K562 (cell line): ENCODE results near the gene TXNIP. TPM values are rescaled to one million over a fixed set of nuclear protein-coding genes. Genes with fewer than 3 reads are reported as not detected.

ENCODE experiments used
- BRD4 ChIP-seq: fragments of 200-600 bp; sonication (generic); IDR thresholded peaks from 2 replicates; pipeline ENCODE4 v1.6.1; 2017; ENCODE audit warnings: inconsistent platforms
- C11orf30 ChIP-seq: fragments of 450-650 bp; IDR thresholded peaks from 2 replicates; pipeline ENCODE4 v1.6.1; 2016; ENCODE audit warnings: low read depth, mild to moderate bottlenecking
- CREM ChIP-seq: IDR thresholded peaks from 2 replicates; pipeline ENCODE4 v1.6.1; 2014; ENCODE audit warnings: antibody characterized with exemption, low read depth
- ESRRA ChIP-seq: fragments of 450-650 bp; IDR thresholded peaks from 2 replicates; pipeline ENCODE4 v1.6.1; 2014; ENCODE audit warnings: low read depth, mild to moderate bottlenecking, moderate library complexity, borderline replicate concordance
- HEY1 ChIP-seq: fragments of 250-450 bp; sonication (Bioruptor Pico); IDR thresholded peaks from 2 replicates; pipeline ENCODE4 v1.5.0; 2020; ENCODE audit warnings: mild to moderate bottlenecking, moderate library complexity, borderline replicate concordance
- KDM4B ChIP-seq, 2 experiments: fragments of 450-650 bp in 1 of 2; sonication (generic) in 1 of 2; IDR thresholded peaks; 2 replicates each; pipeline ENCODE4 v1.6.1; 2016 to 2017; ENCODE audit warnings: borderline replicate concordance in 2 of 2, antibody characterized with exemption in 1 of 2, low read depth in 1 of 2, mild to moderate bottlenecking in 1 of 2
- MCM5 ChIP-seq: fragments of 450-650 bp; IDR thresholded peaks from 2 replicates; pipeline ENCODE4 v1.6.1; 2016; ENCODE audit warnings: low read depth
- MEIS2 ChIP-seq: fragments of 450-650 bp; IDR thresholded peaks from 2 replicates; pipeline ENCODE4 v1.6.1; 2014; ENCODE audit warnings: mild to moderate bottlenecking; ENCODE audit not compliant: partially characterized antibody
- MTA3 ChIP-seq: fragments of 450-650 bp; formaldehyde crosslinking; IDR thresholded peaks from 2 replicates; pipeline ENCODE4 v1.6.1; 2017; ENCODE audit warnings: mild to moderate bottlenecking, borderline replicate concordance
- MTF1 ChIP-seq: fragments of 250-450 bp; sonication (Bioruptor Pico); IDR thresholded peaks from 2 replicates; pipeline ENCODE4 v1.9.0; 2021; ENCODE audit warnings: moderate library complexity, mild to moderate bottlenecking, inconsistent platforms, borderline replicate concordance
- MYC ChIP-seq, 2 experiments: fragments of 250-450 bp in 1 of 2; sonication (Bioruptor Pico) in 1 of 2; IDR thresholded peaks; 2 replicates each; pipeline versions ENCODE4 v1.5.1 to v1.6.1; 2012 to 2021; ENCODE audit warnings: low read depth in 2 of 2, borderline replicate concordance in 1 of 2, improper control_type of control experiment in 1 of 2, low read length in 1 of 2, mild to moderate bottlenecking in 1 of 2, moderate library complexity in 1 of 2
- POLR2H ChIP-seq: IDR thresholded peaks from 2 replicates; pipeline ENCODE4 v1.6.1; 2016; ENCODE audit warnings: missing genetic modification characterization, low read depth, mild to moderate bottlenecking, control low read depth, missing compliant biosample characterization, moderate library complexity
- PTTG1 ChIP-seq: fragments of 450-650 bp; IDR thresholded peaks from 2 replicates; pipeline ENCODE4 v1.6.1; 2016; ENCODE audit warnings: low read depth, mild to moderate bottlenecking, missing genetic modification characterization, missing compliant biosample characterization
- RNF219 ChIP-seq: fragments of 250-450 bp; sonication (Bioruptor Pico); IDR thresholded peaks from 2 replicates; pipeline ENCODE4 v1.5.0; 2022; ENCODE audit warnings: mild to moderate bottlenecking
- SOX6 ChIP-seq: fragments of 450-650 bp; IDR thresholded peaks from 2 replicates; pipeline ENCODE4 v1.6.1; 2014; ENCODE audit warnings: mild to moderate bottlenecking
- SPI1 ChIP-seq: IDR thresholded peaks from 2 replicates; pipeline ENCODE4 v1.6.1; 2011; ENCODE audit warnings: low read depth, low read length, control low read depth, borderline replicate concordance
- TSC22D4 ChIP-seq: fragments of 450-650 bp; IDR thresholded peaks from 2 replicates; pipeline ENCODE4 v1.6.1; 2016; ENCODE audit warnings: missing genetic modification characterization, missing biosample characterization, control low read depth
- ZNF23 ChIP-seq: fragments of 250-450 bp; sonication (Bioruptor Pico); IDR thresholded peaks from 2 replicates; pipeline ENCODE4 v1.4.0; 2020; ENCODE audit warnings: mild to moderate bottlenecking
- polyA plus RNA-seq, 8 experiments: library from polyadenylated mRNA; depleted of rRNA in 4 of 8; stranded (reverse) in 5 of 8; unstranded in 3 of 8; fragments of >200 nt; fragmentation: Nextera tagmentation in 2 of 8; fragmentation: Illumina TruSeq in 1 of 8; extraction: Ambion mirVana in 2 of 8; extraction: Trizol in 1 of 8; gene quantifications; 2 replicates each; pipeline versions ENCODE4 v1.2.1 to v1.2.3, GENCODE V29; 2011 to 2014; ENCODE audit warnings: inconsistent platforms in 1 of 8, missing spikeins in 1 of 8
- total RNA-seq, 7 experiments: library from RNA; depleted of rRNA in 6 of 7; stranded (reverse); fragments of >200 nt in 6 of 7; fragmentation: Illumina TruSeq in 2 of 7; extraction: Trizol in 2 of 7; gene quantifications; 2 replicates each; pipeline versions ENCODE4 v1.2.1 to v1.2.3, GENCODE V29; 2011 to 2021; ENCODE audit warnings: low replicate concordance in 1 of 7
- TF ChIP-seq, protein P1 (sequence below): fragments of 450-650 bp; IDR thresholded peaks from 2 replicates; pipeline ENCODE4 v1.6.1; 2017; ENCODE audit warnings: antibody characterized with exemption
- TF ChIP-seq, protein P2 (sequence below): sonication (generic); formaldehyde crosslinking; IDR thresholded peaks from 2 replicates; pipeline ENCODE4 v1.8.1; 2022; ENCODE audit warnings: missing genetic modification reagents
- TF ChIP-seq, protein P3 (sequence below): sonication (generic); formaldehyde crosslinking; IDR thresholded peaks from 2 replicates; pipeline ENCODE4 v1.8.0; 2022; ENCODE audit warnings: mild to moderate bottlenecking, low read depth, missing genetic modification reagents

The TXNIP gene
- total and polyA plus RNA-seq, 9 of the 15 experiments (the other 6 are each of a cell fraction or from before 2014, with no cell fraction given): 120 to 499 (median 257) TPM

DNA sequence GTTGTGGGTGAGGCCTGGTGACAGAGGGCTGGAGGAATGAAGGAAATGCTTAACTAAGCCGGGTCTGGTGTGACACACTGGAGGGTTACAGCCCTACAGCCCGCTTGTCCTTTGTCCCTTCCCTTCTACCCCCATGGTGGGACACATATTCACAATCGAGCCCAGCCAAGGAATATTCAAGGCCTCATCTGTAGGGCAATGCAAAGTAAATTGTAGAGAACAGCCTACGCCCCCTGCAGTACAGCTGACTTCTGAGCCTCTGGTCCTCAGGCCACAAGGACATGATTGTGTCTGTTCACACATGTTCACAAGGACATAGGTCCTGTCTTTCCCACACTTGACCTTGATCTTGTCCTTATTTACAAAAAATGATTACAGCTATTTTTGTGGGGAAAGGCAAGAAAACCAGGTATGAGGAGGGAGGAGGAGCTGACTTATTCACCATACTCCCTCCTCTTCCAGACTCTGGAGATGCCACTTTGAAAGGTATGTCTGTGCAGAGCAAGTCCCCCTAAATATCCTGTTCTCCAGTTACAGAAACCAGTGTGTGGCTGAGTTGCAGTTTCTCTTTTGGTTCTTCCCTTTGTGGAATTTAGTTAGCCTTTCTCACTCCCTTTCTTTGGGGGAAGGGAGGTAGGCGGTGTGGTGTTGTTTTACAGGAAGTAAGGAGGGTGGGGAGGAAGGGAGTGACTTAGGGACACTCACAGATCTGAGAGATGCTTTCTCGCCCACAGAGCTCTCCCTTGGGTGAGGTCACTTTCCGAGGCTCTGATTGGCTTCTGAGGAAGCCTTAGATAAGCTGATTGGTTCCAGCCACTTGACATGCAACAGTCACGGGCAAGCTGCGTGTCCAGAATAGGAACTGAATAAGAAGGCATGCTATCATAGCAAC, 17.3 kb downstream of the TXNIP start (continued):
- TF ChIP-seq, protein P1, sequence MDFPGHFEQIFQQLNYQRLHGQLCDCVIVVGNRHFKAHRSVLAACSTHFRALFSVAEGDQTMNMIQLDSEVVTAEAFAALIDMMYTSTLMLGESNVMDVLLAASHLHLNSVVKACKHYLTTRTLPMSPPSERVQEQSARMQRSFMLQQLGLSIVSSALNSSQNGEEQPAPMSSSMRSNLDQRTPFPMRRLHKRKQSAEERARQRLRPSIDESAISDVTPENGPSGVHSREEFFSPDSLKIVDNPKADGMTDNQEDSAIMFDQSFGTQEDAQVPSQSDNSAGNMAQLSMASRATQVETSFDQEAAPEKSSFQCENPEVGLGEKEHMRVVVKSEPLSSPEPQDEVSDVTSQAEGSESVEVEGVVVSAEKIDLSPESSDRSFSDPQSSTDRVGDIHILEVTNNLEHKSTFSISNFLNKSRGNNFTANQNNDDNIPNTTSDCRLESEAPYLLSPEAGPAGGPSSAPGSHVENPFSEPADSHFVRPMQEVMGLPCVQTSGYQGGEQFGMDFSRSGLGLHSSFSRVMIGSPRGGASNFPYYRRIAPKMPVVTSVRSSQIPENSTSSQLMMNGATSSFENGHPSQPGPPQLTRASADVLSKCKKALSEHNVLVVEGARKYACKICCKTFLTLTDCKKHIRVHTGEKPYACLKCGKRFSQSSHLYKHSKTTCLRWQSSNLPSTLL: no peak
- TF ChIP-seq HEY1 (CRISPR knock-in tag): no peak
- TF ChIP-seq, protein P2, sequence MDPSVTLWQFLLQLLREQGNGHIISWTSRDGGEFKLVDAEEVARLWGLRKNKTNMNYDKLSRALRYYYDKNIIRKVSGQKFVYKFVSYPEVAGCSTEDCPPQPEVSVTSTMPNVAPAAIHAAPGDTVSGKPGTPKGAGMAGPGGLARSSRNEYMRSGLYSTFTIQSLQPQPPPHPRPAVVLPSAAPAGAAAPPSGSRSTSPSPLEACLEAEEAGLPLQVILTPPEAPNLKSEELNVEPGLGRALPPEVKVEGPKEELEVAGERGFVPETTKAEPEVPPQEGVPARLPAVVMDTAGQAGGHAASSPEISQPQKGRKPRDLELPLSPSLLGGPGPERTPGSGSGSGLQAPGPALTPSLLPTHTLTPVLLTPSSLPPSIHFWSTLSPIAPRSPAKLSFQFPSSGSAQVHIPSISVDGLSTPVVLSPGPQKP: no peak
- TF ChIP-seq MEIS2: peak; percentile 35
- TF ChIP-seq MTF1 (CRISPR knock-in tag): no peak
- no peak for TF ChIP-seq RNF219
- peak; percentile 88 for TF ChIP-seq ESRRA
- TF ChIP-seq KDM4B (IDR thresholded peaks at IDR 0.05; ENCODE audit: borderline replicate concordance in 2 of 2, low read depth in 1 of 2): no peak
- peak; percentile 76 for TF ChIP-seq SPI1
- 0 out of 2 replicates have a peak, but pooled peaks have one; percentile 46 for TF ChIP-seq PTTG1 (tag)
- peak; percentile 58; the same call in 1 of the 2 replicates for TF ChIP-seq BRD4
- TF ChIP-seq TSC22D4 (tag): no peak
- no peak for TF ChIP-seq MCM5
- peak; percentile 78 for TF ChIP-seq SOX6
- TF ChIP-seq ZNF23: no peak
- TF ChIP-seq MYC (IDR thresholded peaks at IDR 0.05; ENCODE audit: low read depth, low read length): peak; percentile 65; the same call in 1 of the 2 replicates
- TF ChIP-seq MYC (CRISPR knock-in tag; IDR thresholded peaks at IDR 0.05; ENCODE audit: borderline replicate concordance, low read depth): no peak; the same call in 1 of the 2 replicates
- peak; percentile 85 for TF ChIP-seq POLR2H (tag)
- TF ChIP-seq MTA3: peak; percentile 72
- peak; percentile 12 for TF ChIP-seq C11orf30
- TF ChIP-seq, protein P3, sequence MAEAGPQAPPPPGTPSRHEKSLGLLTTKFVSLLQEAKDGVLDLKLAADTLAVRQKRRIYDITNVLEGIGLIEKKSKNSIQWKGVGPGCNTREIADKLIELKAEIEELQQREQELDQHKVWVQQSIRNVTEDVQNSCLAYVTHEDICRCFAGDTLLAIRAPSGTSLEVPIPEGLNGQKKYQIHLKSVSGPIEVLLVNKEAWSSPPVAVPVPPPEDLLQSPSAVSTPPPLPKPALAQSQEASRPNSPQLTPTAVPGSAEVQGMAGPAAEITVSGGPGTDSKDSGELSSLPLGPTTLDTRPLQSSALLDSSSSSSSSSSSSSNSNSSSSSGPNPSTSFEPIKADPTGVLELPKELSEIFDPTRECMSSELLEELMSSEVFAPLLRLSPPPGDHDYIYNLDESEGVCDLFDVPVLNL (CRISPR knock-in tag): no peak
- peak; percentile 80 for TF ChIP-seq CREM
